ENCODE results near the gene IFRD2. TPM values are rescaled to one million over a fixed set of nuclear protein-coding genes. Genes with fewer than 3 reads are reported as not detected.
A peak's percentile ranks its signal among the peaks of the same experiment; 100 is the strongest.

IFRD2 gene
- total and polyA plus RNA-seq, 2 experiments from 2014 or later = 41.4 to 71.6 TPM

DNA sequence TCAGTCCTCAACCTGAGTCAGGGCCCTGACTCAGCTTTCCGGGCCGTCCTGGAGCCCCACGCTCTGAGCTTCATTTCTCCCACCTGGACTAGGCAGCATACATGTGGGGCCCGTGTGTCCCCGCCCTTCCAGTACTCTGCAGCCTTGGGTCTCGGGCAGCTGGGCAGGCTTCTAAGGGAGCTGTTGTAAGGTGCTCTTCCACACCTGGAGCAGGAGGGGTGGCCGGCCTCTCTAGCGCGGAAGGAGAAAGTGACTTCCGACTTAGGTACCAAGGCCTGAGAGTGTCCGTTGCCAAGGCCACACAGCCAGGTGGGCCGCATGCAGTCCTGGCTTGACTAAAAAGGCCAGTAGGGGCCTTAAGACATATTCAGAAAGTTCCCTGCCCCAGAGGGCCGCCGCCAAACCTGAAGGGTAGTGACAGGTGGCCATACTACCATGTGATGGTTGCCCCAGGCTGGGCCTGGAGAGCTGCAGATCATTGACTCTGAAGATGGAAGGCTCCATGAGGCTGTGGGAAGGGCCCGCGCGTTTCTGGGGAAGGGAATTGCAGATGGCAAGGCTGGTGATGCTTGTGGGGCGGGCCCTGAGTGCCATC, 32.7 kb downstream of the IFRD2 start:
- Histone ChIP-seq H3K79me2 (peaks cover 12% of the 10 kb centered on the region), H3K27me3 (no peaks in the 10 kb centered on the region), H3K27ac (peak overlapping the region; percentile 97), H3K9me2 (replicated peaks; ENCODE audit: insufficient read depth) (no peaks in the 10 kb centered on the region), H4K20me1 (ENCODE audit: insufficient read depth, poor library complexity, severe bottlenecking) (no peaks in the 10 kb centered on the region), H3K4me1 (ENCODE audit: insufficient read depth) (peaks cover 30% of the 10 kb centered on the region), H3K9me3 (ENCODE audit: low read depth) (no peaks in the 10 kb centered on the region), H3K4me2 (peak overlapping the region; percentile 78), H3K36me3 (replicated peaks; ENCODE audit: insufficient read depth, low read depth) (no peaks in the 10 kb centered on the region), H2AFZ (no peak overlapping the region), H3K4me3 (no peak overlapping the region)
- WGBS (ENCODE audit: low lambda C conversion rate, missing lambda C conversion rate) = 66% methylated on average over 18 of the region's 18 CpGs
- DNase-seq (ENCODE audit: low spot score) = no peak
- TF ChIP-seq EZH2 (IDR thresholded peaks at IDR 0.05; ENCODE audit: borderline replicate concordance) (no peak), EZH2phosphoT487 (IDR thresholded peaks at IDR 0.05; ENCODE audit: low read depth, severe bottlenecking, unreplicated experiment) (no peak)
- TF ChIP-seq, protein P1, sequence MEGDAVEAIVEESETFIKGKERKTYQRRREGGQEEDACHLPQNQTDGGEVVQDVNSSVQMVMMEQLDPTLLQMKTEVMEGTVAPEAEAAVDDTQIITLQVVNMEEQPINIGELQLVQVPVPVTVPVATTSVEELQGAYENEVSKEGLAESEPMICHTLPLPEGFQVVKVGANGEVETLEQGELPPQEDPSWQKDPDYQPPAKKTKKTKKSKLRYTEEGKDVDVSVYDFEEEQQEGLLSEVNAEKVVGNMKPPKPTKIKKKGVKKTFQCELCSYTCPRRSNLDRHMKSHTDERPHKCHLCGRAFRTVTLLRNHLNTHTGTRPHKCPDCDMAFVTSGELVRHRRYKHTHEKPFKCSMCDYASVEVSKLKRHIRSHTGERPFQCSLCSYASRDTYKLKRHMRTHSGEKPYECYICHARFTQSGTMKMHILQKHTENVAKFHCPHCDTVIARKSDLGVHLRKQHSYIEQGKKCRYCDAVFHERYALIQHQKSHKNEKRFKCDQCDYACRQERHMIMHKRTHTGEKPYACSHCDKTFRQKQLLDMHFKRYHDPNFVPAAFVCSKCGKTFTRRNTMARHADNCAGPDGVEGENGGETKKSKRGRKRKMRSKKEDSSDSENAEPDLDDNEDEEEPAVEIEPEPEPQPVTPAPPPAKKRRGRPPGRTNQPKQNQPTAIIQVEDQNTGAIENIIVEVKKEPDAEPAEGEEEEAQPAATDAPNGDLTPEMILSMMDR (IDR thresholded peaks at IDR 0.05; ENCODE audit: poor library complexity) = no peak

DNA sequence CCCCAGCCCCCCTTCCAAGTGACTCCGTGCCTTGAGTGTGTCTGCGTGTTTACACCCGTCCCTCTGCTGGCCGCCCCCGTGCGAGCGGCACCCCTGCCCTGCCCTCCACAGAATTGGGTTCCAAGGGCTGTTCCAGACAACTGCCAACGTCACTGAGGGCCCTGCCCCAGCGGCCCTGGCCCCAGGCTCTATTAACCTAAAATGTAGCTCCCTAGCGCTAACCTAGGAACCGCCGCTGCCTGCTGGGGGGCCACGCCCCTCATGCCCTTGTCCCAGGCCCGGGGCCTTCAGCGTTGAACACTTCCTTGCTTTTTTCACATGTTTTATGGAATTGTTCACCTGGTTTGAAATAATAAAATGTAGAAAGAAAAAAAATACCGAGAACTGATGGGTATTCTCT, 33.2 kb downstream of the IFRD2 start:
- DNase-seq (ENCODE audit: low spot score) = no peak
- Histone ChIP-seq H3K9me2 (replicated peaks; ENCODE audit: insufficient read depth) (no peaks in the 10 kb centered on the region), H4K20me1 (ENCODE audit: insufficient read depth, poor library complexity, severe bottlenecking) (no peaks in the 10 kb centered on the region), H3K79me2 (peaks cover 12% of the 10 kb centered on the region), H3K4me3 (no peak overlapping the region), H3K4me2 (no peak overlapping the region), H3K4me1 (ENCODE audit: insufficient read depth) (peaks cover 26% of the 10 kb centered on the region), H2AFZ (no peak overlapping the region), H3K36me3 (replicated peaks; ENCODE audit: insufficient read depth, low read depth) (no peaks in the 10 kb centered on the region), H3K27me3 (no peaks in the 10 kb centered on the region), H3K27ac (peak overlapping the region; percentile 97), H3K9me3 (ENCODE audit: low read depth) (no peaks in the 10 kb centered on the region)
- 92% methylated on average over 16 of the region's 16 CpGs for WGBS (ENCODE audit: low lambda C conversion rate, missing lambda C conversion rate)
- TF ChIP-seq EZH2 (IDR thresholded peaks at IDR 0.05; ENCODE audit: borderline replicate concordance) (no peak), EZH2phosphoT487 (IDR thresholded peaks at IDR 0.05; ENCODE audit: low read depth, severe bottlenecking, unreplicated experiment) (no peak)
- TF ChIP-seq, protein P1 (IDR thresholded peaks at IDR 0.05; ENCODE audit: poor library complexity) = no peak

DNA sequence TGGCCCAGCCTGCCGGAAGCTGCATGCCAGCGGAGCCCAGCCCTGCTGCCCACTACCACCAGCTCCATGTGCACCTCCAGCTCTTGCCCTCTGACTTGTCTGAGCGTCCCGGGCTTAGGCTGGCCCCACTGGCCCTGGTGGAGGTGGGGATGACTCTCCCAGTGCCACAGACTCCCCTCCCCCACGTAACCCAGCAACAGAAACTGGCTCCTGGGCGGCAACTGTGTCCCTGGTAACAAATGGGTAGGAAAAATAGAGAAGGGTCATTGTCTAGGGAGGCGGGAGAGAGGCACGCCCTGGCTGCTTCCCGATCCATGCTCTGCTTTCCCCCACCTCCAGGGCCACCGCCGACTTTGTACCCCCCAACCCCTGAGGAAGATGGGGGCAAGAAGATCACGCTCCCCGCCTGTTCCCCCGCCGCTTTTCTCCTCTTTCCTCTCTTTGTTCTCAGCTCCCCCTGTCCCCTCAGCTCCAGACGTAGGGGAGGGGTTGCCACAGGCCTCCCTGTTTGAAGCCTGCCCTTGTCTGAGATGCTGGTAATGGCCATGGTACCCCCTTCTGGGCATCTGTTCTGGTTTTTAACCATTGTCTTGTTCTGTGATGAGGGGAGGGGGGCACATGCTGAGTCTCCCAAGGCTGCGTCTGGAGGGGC, 34.1 kb downstream of the IFRD2 start:
- TF ChIP-seq, protein P1 (IDR thresholded peaks at IDR 0.05; ENCODE audit: poor library complexity) = no peak
- TF ChIP-seq EZH2phosphoT487 (IDR thresholded peaks at IDR 0.05; ENCODE audit: low read depth, severe bottlenecking, unreplicated experiment) (no peak), EZH2 (IDR thresholded peaks at IDR 0.05; ENCODE audit: borderline replicate concordance) (no peak)
- DNase-seq (ENCODE audit: low spot score) = no peak
- peaks cover 15% of the 10 kb centered on the region for H3K79me2 ChIP-seq
- H3K27ac ChIP-seq = no peak overlapping the region
- WGBS (ENCODE audit: low lambda C conversion rate, missing lambda C conversion rate) = 89% methylated on average over 15 of the region's 17 CpGs
- H4K20me1 ChIP-seq (ENCODE audit: insufficient read depth, poor library complexity, severe bottlenecking) = no peaks in the 10 kb centered on the region
- peaks cover 18% of the 10 kb centered on the region for H3K4me1 ChIP-seq (ENCODE audit: insufficient read depth)
- H3K9me3 ChIP-seq (ENCODE audit: low read depth) = no peaks in the 10 kb centered on the region
- H3K4me2 ChIP-seq = no peak overlapping the region
- no peaks in the 10 kb centered on the region for H3K27me3 ChIP-seq
- H3K4me3 ChIP-seq = no peak overlapping the region
- no peak overlapping the region for H2AFZ ChIP-seq
- no peaks in the 10 kb centered on the region for H3K9me2 ChIP-seq (replicated peaks; ENCODE audit: insufficient read depth)
- no peaks in the 10 kb centered on the region for H3K36me3 ChIP-seq (replicated peaks; ENCODE audit: insufficient read depth, low read depth)
